Activated effector memory CD4-positive, alpha-beta T cell treated with Interleukin-2 at 50 U/mL for 16 hours (primary cell): ENCODE data around the gene ARMC10.
"Not testable (repeated sequence)": the region's sequence is repeated elsewhere in the genome, so short reads cannot be mapped to it uniquely, and the experiment has no call there.

Experiments used
- DNase-seq: peaks from one replicate; pipeline ENCODE4 v3.0.0-alpha.2; 2020

ARMC10 gene

DNA sequence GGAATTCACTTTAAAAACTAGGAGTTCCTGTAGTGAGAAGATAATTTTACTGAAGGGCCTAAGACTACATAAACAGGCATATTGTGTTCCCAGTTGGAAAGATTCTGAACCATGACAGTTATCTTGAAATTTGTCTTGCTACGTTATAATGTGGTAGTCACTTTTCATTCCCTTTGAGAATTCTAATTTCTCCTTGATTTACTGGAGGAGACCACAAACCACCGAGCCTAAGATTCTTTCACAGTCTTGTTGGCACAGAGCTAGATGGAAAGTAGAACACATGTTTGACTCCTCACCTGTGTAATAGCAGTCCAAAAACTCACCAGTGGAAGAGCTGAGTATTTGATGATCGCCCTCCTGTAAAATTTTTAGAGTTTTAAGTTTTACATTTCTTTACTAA lies 4.9 kb downstream of the ARMC10 start:
- DNase-seq: no peak

DNA sequence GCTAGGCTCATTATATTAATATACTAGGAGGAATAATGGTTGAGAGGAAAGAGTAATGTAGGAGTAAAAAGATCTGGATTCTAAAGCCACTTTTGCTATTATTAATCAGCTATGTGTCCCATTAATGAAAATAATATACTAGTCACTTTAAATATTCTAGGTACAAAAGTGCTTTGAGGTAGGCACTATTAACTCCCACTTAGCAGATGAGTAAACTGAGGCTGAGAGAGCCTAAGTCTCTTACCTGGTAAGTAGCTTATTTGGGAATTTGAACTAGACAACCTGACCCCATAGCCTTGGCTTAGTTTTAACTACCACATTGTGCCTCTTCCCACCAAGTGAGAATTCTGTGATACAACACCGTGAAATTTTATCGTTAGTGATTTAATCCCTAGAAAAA lies 6.0 kb downstream of the ARMC10 start:
- no peak for DNase-seq

DNA sequence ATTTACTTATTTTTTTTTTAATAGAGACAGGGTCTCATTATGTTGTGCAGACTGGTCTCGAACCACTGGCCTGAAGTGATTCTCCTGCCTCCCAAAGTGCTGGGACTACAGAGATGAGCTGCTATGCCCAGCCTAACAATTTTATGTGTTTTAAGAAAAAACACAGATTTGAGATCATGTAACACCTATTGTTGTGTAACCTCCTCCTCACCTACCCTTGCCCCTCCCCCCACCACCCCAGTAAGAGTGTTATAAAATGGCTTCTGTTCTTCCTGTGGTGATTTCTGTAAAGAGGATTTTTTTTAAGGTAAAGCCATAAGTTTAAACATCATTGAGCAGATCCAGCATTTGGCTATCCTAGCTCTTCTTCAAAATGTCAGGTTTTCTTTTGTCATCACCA lies 7.6 kb downstream of the ARMC10 start:
- DNase-seq: no peak

DNA sequence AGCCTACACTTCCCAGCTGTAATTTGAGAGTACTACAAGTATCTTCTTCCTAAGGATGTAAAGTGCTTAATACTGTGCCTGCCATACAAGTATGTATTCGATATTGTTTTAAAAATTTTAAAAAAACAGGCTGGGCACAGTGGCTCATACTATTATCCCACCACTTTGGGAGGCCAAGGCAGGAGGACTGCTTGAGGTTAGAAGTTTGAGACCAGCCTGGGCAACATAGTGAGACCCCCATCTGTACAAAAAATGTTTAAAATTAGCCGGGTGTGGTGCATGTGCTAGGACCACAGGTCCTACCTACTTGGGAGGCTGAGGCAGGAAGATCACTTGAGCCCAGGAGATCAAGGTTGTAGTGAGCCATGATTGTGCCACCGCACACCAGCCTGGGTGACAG lies 8.3 kb downstream of the ARMC10 start:
- DNase-seq: no peak

DNA sequence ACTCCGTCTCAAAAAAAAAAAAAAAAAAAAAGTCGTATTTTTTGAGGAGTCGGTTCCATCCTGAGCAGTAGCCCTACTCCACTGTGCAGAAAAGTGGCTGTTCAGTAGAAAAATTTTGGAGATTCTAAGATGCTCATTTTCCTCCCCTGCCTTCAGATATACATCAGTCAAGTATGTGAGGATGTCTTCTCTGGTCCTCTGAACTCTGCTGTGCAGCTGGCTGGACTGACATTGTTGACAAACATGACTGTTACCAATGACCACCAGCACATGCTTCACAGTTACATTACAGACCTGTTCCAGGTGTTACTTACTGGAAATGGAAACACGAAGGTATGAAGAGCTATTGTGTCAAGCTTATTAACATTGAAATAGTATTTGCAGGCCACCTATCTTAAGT lies 17.4 kb downstream of the ARMC10 start:
- DNase-seq: not testable (repeated sequence)

DNA sequence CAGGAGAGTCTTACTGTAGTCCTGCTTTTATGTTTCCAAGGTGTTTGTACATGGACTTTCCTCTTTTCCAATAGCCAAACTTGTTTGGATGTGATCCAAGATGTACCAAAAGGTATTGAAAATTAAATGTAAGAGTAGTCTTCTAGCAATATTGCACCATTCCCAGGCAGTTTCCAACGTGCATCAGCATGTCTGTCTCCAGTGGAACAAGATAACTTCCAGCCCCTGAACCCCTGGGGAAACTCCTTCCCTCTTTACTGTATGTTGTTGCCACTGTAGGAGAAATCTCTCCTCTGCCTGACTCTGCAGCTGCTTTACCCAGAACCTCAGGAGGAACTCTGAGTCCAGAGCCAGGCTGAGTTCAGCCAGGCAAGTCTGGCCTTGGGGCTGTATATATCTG lies 18.5 kb downstream of the ARMC10 start:
- no peak for DNase-seq

DNA sequence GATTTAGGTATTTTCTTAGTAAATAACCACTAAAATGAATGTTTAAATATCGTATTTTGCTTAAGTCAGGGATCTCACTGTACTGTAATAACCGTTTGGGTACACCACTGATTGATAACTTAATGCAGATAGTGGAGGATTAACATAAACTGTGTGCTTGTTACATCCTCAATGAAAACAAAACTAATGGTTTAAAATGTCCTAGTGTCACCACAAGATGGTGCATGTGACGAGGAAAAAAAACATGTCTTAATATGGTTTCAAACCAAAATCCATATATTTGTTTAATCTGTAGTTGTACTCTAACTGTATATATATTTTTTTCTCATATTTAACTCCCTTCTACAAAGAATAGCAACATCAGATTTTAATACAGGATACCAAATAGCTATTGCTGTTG lies 19.2 kb downstream of the ARMC10 start:
- no peak for DNase-seq

DNA sequence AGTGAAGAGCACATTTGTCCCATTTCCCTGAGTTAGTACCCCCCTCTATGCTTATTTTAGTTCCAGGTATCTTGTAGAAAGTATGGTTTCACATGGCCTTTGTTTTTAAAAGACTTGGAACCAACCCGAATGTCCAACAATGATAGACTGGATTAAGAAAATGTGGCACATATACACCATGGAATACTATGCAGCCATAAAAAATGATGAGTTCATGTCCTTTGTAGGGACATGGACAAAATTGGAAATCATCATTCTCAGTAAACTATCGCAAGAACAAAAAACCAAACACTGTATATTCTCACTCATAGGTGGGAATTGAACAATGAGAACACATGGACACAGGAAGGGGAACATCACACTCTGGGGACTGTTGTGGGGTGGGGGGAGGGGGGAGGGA lies 20.6 kb downstream of the ARMC10 start:
- DNase-seq: not testable (repeated sequence)

DNA sequence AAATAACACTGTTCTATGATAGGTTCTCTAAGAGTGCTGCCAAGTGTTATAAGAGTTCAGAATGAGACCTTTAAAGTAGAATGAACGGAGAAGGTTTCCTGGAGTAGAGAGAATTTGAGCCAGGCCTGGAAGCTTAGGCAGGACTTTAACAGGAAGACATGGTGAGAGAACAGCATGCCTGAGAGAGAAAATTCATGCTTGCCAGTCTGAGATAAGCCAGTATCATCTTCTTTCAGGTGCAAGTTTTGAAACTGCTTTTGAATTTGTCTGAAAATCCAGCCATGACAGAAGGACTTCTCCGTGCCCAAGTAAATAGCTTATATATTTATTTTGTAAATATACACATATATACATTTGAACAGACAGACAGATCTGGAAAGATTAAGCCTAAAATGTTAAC lies 22.1 kb downstream of the ARMC10 start:
- DNase-seq: no peak

DNA sequence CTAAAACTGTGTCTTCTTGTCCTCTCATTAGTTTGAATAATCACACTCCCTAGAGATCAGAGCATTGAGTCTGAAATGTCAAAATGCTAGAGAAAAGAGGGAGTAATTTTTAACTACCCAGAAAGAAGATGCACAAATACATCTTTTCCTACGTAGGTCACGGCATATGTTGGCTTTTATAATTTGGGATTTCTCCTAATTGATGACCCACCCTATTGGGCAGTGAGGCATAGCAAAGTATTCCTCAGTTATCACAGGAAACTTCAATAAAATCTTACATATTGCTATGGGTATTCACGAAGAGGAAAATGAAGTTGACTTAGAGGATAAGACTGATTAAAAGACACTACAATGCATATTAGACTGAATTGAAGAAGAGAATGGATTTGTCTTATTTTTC lies 25.4 kb downstream of the ARMC10 start:
- no peak for DNase-seq

DNA sequence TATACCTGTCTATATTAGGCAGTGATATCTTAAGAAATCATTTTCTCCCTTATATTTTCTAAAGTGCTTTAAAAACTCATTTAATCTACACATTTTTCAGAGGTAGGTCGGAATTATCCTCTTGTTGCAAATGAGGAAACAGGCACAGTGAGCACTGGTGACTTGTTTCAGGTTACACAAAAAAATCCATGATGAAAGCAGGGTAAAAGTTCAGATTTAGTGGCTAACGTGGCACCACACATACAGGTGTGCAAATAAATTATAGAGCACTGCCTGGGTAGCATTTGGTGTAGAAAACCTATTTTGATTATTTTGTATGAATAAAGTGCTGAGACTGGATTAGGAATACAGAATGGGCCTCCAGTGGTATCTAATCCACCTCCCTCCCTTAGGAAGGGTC lies 26.6 kb downstream of the ARMC10 start:
- no peak for DNase-seq

DNA sequence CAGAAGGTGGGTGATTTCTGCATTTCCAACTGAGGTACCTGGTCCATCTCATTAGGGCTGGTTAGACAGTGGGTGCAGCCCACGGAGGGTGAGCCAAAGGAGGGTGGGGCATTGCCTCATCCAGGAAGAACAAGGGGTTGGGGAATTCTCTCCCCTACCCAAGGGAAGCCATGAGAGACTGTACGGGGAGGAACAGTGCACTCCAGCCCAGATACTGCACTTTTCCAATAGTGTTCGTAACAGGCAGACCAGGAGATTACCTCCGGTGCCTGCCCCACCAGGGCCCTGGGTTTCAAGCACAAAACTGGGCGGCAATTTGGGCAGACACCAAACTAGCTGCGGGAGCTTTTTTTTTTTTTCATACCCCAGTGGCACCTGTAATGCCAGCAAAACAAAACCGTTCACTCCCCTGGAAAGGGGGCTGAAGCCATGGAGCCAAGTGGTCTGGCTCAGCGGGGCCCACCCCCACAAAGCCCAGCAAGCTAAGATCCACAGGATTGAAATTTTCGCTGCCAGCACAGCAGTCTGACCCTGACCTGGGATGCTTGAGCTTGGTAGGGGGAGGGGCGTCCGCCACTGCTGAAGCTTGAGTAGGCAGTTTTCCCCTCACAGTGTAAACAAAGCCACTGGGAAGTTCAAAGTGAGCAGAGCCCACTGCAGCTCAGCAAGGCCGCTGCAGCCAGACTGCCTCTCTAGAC lies 31.2 kb downstream of the ARMC10 start:
- no peak for DNase-seq

DNA sequence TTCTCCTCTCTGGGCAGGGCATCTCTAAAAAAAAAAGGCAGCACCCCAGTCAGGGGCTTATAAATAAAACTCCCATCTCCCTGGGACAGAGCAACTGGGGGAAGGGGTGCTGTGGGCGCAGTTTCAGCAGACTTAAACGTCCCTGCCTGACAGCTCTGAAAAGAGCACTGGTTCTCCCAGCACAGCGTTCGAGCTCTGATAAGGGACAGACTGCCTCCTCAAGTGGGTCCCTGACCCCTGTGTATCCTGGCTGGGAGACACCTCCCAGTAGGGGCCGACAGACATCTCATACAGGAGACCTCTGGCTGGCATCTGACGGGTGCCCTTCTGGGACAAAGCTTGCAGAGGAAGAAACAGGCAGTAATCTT lies 31.7 kb downstream of the ARMC10 start:
- DNase-seq: not testable (repeated sequence)

DNA sequence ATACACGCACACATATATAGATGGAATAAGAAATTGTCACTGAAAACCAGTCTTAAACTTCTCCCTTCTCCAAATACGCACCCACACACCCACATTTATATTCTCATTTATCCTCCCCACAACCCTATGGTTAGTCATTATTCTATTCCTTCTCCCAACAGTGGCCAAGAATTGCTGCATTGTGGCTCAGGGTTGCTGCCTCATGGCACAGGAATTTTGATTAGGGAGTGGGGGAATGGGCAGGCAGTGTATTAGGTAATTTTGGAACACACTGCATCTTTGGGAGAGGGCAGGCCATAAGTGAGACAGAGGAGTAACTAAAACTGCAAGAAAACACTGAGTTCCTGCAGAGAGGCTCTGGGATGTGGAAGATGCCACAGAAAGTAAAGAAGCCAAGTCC lies 38.2 kb downstream of the ARMC10 start:
- DNase-seq: no peak

DNA sequence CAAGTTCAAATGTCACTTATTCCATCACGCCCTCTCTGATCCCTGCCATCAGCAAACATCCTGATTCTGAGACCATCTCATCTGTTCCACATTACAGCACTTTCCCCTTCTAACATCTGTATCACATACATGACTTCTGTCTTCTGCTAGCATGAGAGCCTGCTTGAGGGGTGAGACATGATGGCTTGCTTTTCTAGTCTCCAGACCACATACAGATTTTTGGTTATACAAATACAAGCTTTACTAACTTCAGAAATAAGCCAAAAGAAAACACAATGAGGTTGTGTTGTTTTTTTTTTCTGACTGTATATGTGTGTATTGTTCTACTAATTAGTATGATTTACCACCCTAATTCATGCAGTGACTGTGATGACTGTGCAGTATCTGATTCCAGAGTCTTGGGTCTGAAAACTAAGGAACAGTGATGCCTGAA lies 39.7 kb downstream of the ARMC10 start:
- no peak for DNase-seq

DNA sequence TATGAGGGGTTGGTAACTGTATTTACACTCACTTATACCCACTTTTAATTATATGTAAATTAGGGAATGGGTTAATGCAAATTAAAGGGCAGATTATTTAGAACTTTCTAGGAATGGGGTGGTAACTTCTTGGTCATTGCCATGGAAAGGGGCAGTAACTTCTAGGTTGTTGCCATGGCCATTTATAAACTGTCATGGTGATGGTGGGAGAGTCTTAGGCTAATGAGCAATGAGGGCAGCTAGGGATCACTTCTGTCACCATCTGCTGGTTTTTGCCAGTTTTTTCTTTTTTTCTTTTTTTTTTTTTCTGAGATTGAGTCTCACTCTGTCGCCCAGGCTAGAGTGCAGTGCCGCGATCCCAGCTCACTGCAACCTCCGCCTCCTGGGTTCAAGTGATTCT lies 40.8 kb downstream of the ARMC10 start:
- DNase-seq: no peak

DNA sequence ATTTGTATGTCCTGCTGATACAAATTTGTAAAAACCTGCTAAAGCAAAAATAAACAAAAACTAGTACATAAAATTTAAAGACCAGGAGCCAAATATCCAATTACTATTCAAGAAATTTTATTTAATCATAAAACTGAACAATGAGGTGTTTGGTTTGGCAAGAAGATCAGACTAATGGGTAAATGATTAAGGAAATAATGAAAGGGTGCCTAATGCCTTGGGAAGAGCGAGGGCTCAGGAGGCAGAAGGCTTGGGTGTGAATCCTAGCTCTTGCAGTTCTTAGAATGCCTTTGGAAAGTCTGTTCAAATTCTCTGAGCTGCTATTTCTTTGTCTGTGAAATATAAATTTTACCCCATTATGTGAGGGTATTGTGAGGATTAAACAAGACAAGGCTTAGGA lies 41.6 kb downstream of the ARMC10 start:
- no peak for DNase-seq

DNA sequence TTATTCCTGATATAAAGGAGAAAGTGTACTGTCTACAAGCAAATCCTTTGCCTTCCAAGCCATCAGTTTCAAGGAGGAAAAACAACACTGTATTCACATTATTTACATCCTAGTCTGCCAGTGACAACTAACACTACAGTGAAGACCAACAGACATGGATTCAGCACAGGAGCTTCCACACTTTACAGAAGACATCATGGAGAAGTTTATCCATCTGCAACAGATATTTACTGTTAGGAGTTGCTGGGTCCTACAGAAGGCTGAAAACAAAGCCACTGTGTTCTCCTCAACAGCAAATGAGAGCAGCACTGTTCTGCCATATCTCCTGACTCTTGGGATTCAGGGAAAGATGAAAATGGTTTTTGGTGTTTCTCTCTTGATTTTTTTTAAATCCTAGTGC lies 42.1 kb downstream of the ARMC10 start:
- no peak for DNase-seq

DNA sequence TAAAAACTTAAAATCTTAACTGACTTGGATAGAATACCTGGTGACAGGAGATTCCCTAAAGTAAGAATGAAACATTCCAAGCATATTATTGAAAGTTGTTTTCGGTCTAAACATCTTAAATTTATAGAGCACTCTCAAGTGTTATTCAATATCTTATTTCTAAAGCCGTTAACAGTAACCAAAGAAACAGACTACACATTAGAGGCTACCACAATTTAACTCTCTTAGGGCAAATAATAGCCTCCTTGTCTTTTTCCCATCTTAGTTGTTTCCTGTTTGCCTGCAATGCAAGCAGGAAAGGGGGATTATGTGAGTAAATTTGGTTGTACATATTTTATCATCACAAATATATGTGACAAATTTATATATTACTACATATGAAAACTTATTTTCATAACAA lies 42.5 kb downstream of the ARMC10 start:
- no peak for DNase-seq

DNA sequence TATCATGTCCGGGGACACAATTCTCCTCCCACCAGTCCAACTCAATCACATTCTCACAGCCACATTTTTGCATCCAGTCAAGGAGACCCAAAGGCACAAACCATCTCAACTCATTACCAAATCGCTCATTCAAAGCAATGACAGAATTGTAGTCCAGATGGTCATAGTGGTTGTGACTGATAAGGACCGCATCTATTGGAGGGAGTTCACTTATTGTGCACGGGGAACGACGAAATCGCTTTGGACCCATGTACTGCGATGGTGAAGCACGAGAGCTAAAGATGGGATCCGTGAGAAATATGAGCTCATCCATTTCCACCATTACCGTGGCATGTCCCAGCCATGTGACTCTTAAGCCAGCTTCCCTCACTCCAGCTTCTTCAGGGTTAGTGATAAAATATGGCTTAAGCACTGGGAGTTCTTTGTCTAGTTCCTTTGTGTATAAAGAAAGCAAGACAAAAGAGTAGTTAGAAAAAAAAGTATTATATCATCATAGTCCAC lies 44.9 kb downstream of the ARMC10 start:
- no peak for DNase-seq

DNA sequence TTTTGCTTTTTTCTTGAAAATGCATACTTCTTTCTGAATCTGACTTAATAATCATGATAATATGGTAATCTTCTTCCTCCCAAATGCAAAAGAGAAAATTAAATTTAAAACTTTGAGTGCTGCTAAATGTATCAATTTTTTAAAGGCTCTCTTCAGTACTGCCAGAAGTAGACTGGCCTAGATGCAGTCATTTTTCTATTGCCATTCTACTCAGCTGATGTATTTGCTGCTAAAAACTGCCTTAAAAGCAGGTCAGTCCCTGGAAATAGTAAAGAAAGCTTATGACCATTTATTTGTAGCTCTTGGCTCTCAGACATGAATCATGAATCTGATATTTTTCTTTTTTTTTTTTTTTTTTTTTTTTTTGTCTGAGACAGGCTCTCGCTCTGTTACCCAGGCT lies 45.4 kb downstream of the ARMC10 start:
- no peak for DNase-seq

DNA sequence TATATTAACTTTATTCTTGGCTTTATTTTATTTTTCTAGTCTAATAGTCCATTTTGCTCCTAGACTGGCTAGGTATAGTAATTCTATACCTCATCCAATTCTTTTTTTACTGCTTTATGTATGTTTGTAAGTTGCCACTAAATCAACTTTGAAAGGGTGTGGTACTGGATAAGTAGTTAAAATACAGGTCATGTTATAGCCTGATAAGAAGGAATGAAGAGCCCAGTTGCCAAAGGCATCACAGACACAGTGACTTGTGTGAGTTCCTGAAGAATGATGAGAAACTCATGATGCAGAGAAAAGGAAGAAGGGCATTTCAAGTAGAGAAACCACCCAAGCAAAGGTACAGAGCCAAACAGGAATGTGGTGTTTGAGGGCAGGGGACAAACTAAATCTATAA lies 46.7 kb downstream of the ARMC10 start:
- DNase-seq: no peak

DNA sequence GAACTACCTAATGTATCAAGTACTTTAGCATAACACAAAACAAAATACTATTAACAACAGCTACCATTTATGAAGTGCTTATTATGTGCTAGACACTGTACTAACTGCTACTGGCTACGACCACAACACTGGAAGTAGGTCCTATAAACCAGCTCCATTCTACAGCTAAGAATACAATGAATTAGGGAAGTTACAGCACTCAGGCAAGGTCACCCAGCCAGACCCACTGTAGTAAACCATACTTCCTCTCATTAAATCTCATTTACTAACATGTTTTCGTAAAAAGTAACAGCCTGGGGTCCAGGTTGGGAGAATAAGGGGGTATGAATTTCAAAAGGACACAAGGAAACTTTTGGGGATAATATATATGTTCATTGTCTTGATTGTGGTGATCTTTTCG lies 48.6 kb downstream of the ARMC10 start:
- no peak for DNase-seq

DNA sequence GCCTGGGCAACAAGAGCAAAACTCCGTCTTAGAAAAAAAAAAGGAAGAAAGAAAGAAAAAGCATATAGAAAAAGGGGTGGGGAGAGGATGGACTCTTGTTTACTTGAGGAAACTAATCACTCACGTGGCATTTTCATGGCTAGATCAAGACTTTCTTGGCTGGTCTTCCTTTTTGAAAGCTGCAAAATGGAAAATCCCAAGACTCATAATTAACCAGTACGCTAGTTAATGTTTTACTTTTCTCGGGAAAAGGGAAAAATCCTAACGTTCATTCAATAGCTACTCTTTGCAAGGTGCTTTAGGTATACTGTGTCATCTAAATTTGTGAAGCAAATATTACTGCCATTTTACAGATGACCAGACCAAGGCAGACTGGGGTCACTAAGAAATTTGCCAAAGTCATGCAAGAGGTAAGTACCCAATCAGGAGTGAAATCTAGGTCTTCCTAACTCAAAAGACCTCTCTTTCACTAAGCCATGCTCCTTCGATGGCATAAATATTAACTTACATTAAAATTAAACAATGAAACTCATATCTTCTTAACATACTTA lies 49.6 kb downstream of the ARMC10 start:
- DNase-seq: no peak

DNA sequence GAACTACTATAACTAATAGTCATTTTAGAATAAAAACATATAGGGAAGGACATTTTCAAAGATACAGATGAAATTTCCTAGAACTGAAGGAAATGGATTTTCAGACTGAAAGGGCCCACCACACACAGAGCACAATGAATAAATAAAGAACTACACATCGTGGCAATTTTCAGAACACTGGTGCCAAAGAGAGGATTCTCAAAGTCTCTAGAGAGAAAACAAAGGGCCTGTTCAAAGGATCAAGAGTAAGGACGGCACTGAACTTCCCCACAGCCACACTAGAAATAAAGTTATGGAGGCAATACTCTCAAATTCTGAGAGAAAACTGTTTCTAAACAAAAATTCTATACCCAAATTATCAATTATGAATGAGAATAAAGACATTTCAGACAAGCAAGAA lies 52.1 kb downstream of the ARMC10 start:
- DNase-seq: no peak
